Aorta (tissue), 5 donors: Measurements from ENCODE around the gene POU5F1. TPM values are rescaled to one million over a fixed set of nuclear protein-coding genes. Genes with fewer than 3 reads are reported as not detected.

ENCODE experiments used
- ATAC-seq: fragments of 200-7000 bp; cut with Tn5 transposase; one replicate; pipeline ENCODE4 v1.9.1; 2022; ENCODE audit warnings: moderate library complexity; ENCODE audit not compliant: low FRiP score
- DNase-seq, 2 donors: peaks; one replicate each; pipeline ENCODE4 v3.0.0-alpha.2; 2020
- H3K27ac ChIP-seq, 2 donors: one replicate each; pipeline ENCODE4 v1.5.1; 2013; ENCODE audit warnings: low read length in 2 of 2, mild to moderate bottlenecking in 2 of 2, moderate library complexity in 2 of 2, control low read depth in 1 of 2, inconsistent platforms in 1 of 2, low read depth in 1 of 2
- H3K27me3 ChIP-seq, 2 donors: one replicate each; pipeline ENCODE4 v1.6.1; 2013; ENCODE audit warnings: control low read depth in 1 of 2, low read length in 1 of 2, mild to moderate bottlenecking in 1 of 2, moderate library complexity in 1 of 2; ENCODE audit not compliant: insufficient read depth in 2 of 2, control insufficient read depth in 1 of 2
- H3K36me3 ChIP-seq, 2 donors: one replicate each; pipeline ENCODE4 v1.6.1; 2013; ENCODE audit warnings: control low read depth in 1 of 2, low read length in 1 of 2, mild to moderate bottlenecking in 1 of 2; ENCODE audit not compliant: insufficient read depth in 2 of 2, control insufficient read depth in 1 of 2
- H3K4me1 ChIP-seq, 2 donors: one replicate each; pipeline ENCODE4 v1.6.1; 2013; ENCODE audit warnings: low read length in 2 of 2, control low read depth in 1 of 2, mild to moderate bottlenecking in 1 of 2, moderate library complexity in 1 of 2; ENCODE audit not compliant: insufficient read depth in 2 of 2, control insufficient read depth in 1 of 2
- H3K4me3 ChIP-seq, 2 donors: one replicate each; pipeline ENCODE4 v1.5.1; 2013; ENCODE audit warnings: low read length in 2 of 2, control low read depth in 1 of 2, mild to moderate bottlenecking in 1 of 2
- H3K9me3 ChIP-seq: one replicate; pipeline ENCODE4 v1.6.1; 2013; ENCODE audit warnings: mild to moderate bottlenecking, low read length; ENCODE audit not compliant: control insufficient read depth
- WGBS, 2 donors: extraction: QIAGEN DNeasy Blood & Tissue Kit; methylation state at CpG; one replicate each; pipeline ENCODE4 v1.1.7; 2013; 5-methylcytosine and 5-hydroxymethylcytosine counted together
- intact Hi-C, 2 donors: fragments of 100-400 bp; cut with DNase I; formaldehyde crosslinking; loops; one replicate each; pipeline versions ENCODE4 v1.14.2 to v1.15.0; 2022
- polyA plus RNA-seq, 2 donors: library from polyadenylated mRNA; stranded (reverse); fragments of 200-250 nt; gene quantifications; one replicate each; pipeline ENCODE4 v1.2.3, GENCODE V29; 2013
- total RNA-seq, 2 donors: library from RNA; stranded (reverse); fragmentation: NEBNext Ultra II Directional; extraction: Animal tissue kit (Norgen Biotek cat#: 25700); gene quantifications; one replicate each; pipeline ENCODE4 v1.2.1, GENCODE V29; 2021
- donor health status: healthy with polysubstance abuse.
- donor health status: Bipolar disorder and iron deficiency.
- donor health status: DM: no; HTN: no; CAD: no.
- donor health status: DM: no; HTN: no; CAD: no.
- donor health status: DM: yes; HTN: yes; CAD: no.

Gene POU5F1
- total and polyA plus RNA-seq, 4 donors: 0.45 to 2.6 (median 2.2) TPM; not detected in 1

- intact Hi-C loops: no loop called here
- peak; percentile 66 for ATAC-seq
- Histone ChIP-seq H3K27me3 (no peaks in the 10 kb centered on the region), H3K9me3 (no peaks in the 10 kb centered on the region), H3K27ac (no peak overlapping the region), H3K4me1 (no peaks in the 10 kb centered on the region), H3K4me3 (no peak overlapping the region), H3K36me3 (no peaks in the 10 kb centered on the region)
- WGBS, 2 donors: 6 to 11% methylated on average over 8 of the region's 8 CpGs
- DNase-seq: no peak
Measured at GRCh38 chr6:31128093-31128676, 42.3 kb downstream of the POU5F1 start.

GRCh38 chr6:31126396-31127175 is 43.9 kb downstream of the POU5F1 start:
- 81% methylated on average over 16 of the region's 16 CpGs for WGBS, 2 donors
- Histone ChIP-seq H3K4me1 (no peaks in the 10 kb centered on the region), H3K36me3 (no peaks in the 10 kb centered on the region), H3K9me3 (no peaks in the 10 kb centered on the region), H3K27ac (no peak overlapping the region), H3K4me3 (no peak overlapping the region), H3K27me3 (no peaks in the 10 kb centered on the region)
- intact Hi-C loops: no loop called here
- no peak for DNase-seq
- no peak for ATAC-seq

GRCh38 chr6:31125586-31126363 is 44.7 kb downstream of the POU5F1 start:
- H3K27me3 ChIP-seq: no peaks in the 10 kb centered on the region
- H3K36me3 ChIP-seq: no peaks in the 10 kb centered on the region
- no peaks in the 10 kb centered on the region for H3K4me1 ChIP-seq
- intact Hi-C loops: no loop called here
- H3K27ac ChIP-seq: no peak overlapping the region
- ATAC-seq (no peak), DNase-seq (no peak)
- WGBS, 2 donors: 66 to 72% methylated on average over 12 of the region's 12 CpGs
- H3K9me3 ChIP-seq: no peaks in the 10 kb centered on the region
- no peak overlapping the region for H3K4me3 ChIP-seq

GRCh38 chr6:31125162-31125561 is 45.3 kb downstream of the POU5F1 start:
- WGBS, 2 donors: 78 to 86% methylated on average over 8 of the region's 8 CpGs
- Histone ChIP-seq H3K27ac (no peak overlapping the region), H3K36me3 (no peaks in the 10 kb centered on the region), H3K4me1 (no peaks in the 10 kb centered on the region), H3K27me3 (no peaks in the 10 kb centered on the region), H3K9me3 (no peaks in the 10 kb centered on the region), H3K4me3 (no peak overlapping the region)
- intact Hi-C loops: no loop called here
- DNase-seq (no peak), ATAC-seq (no peak)

GRCh38 chr6:31122791-31123706 is 47.4 kb downstream of the POU5F1 start:
- peak; percentile 80 for ATAC-seq
- Histone ChIP-seq H3K27me3 (no peaks in the 10 kb centered on the region), H3K27ac (peak overlapping the region in 1 of 2 donors; percentile 49), H3K4me3 (no peak overlapping the region), H3K4me1 (no peaks in the 10 kb centered on the region), H3K9me3 (no peaks in the 10 kb centered on the region), H3K36me3 (no peaks in the 10 kb centered on the region)
- peak; percentile 91 to 93 for DNase-seq
- WGBS, 2 donors: 10 to 13% methylated on average over 15 to 16 of the region's 16 CpGs
- intact Hi-C loops: no loop called here

- ATAC-seq (no peak), DNase-seq (no peak)
- H3K4me1 ChIP-seq: no peaks in the 10 kb centered on the region
- no peak overlapping the region for H3K4me3 ChIP-seq
- H3K27me3 ChIP-seq: no peaks in the 10 kb centered on the region
- no peak overlapping the region for H3K27ac ChIP-seq
- intact Hi-C loops: no loop called here
- no peaks in the 10 kb centered on the region for H3K36me3 ChIP-seq
- 94% methylated on average over 11 to 12 of the region's 12 CpGs for WGBS, 2 donors
- no peaks in the 10 kb centered on the region for H3K9me3 ChIP-seq
Measured at GRCh38 chr6:31121131-31121790, 49.2 kb downstream of the POU5F1 start.

GRCh38 chr6:31120151-31120915 is 50.1 kb downstream of the POU5F1 start, which contains the start of gene CDSN:
TSS of gene CDSN (minus strand) at chr6:31120446. CDS start at chr6:31120419, 27 bp downstream.
- DNase-seq: no peak
- WGBS, 2 donors: 91 to 93% methylated on average over 26 of the region's 26 CpGs

More at GRCh38 chr6:31120151-31120915, 50.1 kb downstream of the POU5F1 start, which contains the start of gene CDSN:
- no peak for ATAC-seq
- H3K36me3 ChIP-seq: no peaks in the 10 kb centered on the region
- H3K27ac ChIP-seq: no peak within 1 kb of the TSS
- no peaks in the 10 kb centered on the region for H3K9me3 ChIP-seq
- intact Hi-C loops: no loop called here
- no peak within 1 kb of the TSS for H3K4me3 ChIP-seq
- no peaks in the 10 kb centered on the region for H3K27me3 ChIP-seq
- H3K4me1 ChIP-seq: peaks cover 0 to 3% of the 10 kb centered on the region in 2 donors
